Measurements from ENCODE around the gene VWCE. TPM values are rescaled to one million over a fixed set of nuclear protein-coding genes. Genes with fewer than 3 reads are reported as not detected.

VWCE gene
- total RNA-seq, 1 experiment from 2014 or later = 0.51 TPM

- no peaks in the 10 kb centered on the region for H3K9me3 ChIP-seq (ENCODE audit: control insufficient read depth, insufficient read depth, low read depth, low read length)
- in situ Hi-C loops (cut with HindIII; ENCODE audit: low pct_unique_long_range_greater_than_20kb, low sequenced_read_pairs) = no loop called here
Measured at GRCh38 chr11:61305417-61305816, 10.3 kb upstream of the VWCE start.

GRCh38 chr11:61303725-61304124 lies 8.6 kb upstream of the VWCE start:
- ATAC-seq = no peak
- TF ChIP-seq REST (IDR thresholded peaks at IDR 0.05; ENCODE audit: insufficient read depth in 1 of 2, low read depth in 2 of 2, low read length in 1 of 2) (no peak), CTCF (IDR thresholded peaks at IDR 0.05) (no peak), TCF7L2 (IDR thresholded peaks at IDR 0.05; ENCODE audit: low read depth, low read length) (no peak), POLR2AphosphoS5 (IDR thresholded peaks at IDR 0.05; ENCODE audit: low read depth, low read length) (no peak), SIN3A (IDR thresholded peaks at IDR 0.05; ENCODE audit: borderline replicate concordance, insufficient read depth, low read depth, low read length) (no peak)
- Histone ChIP-seq H3K9me3 (ENCODE audit: control insufficient read depth, insufficient read depth, low read depth, low read length) (no peaks in the 10 kb centered on the region), H3K36me3 (ENCODE audit: control insufficient read depth, insufficient read depth, low read length) (peaks cover 30% of the 10 kb centered on the region), H3K4me3 (ENCODE audit: low read depth in 2 of 2, low read length in 2 of 2) (no peak overlapping the region), H3K4me1 (ENCODE audit: control insufficient read depth, insufficient read depth, low read length) (no peaks in the 10 kb centered on the region), H3K27me3 (ENCODE audit: control insufficient read depth, insufficient read depth, low read length) (no peaks in the 10 kb centered on the region), H3K27ac (ENCODE audit: low read length) (no peak overlapping the region)
- in situ Hi-C loops (cut with HindIII; ENCODE audit: low pct_unique_long_range_greater_than_20kb, low sequenced_read_pairs) (no loop called here), intact Hi-C loops (cut with micrococcal nuclease; ENCODE audit: unreplicated experiment) (no loop called here)
- CTCF ChIA-PET = interaction anchor here (0.6 kb wide), 1 partner anchor 75 kb away, joined by 4 read pairs; no protein-coding TSS in a partner anchor
- POLR2A ChIA-PET = no interaction called here
- no peak for DNase-seq (ENCODE audit: low read depth, low spot score)
- BruUV-seq (replicated peaks) = no TSS peak

More at GRCh38 chr11:61305417-61305816, 10.3 kb upstream of the VWCE start:
- intact Hi-C loops (cut with micrococcal nuclease; ENCODE audit: unreplicated experiment) = no loop called here
- H3K4me3 ChIP-seq (ENCODE audit: low read depth in 2 of 2, low read length in 2 of 2) = no peak overlapping the region
- H3K4me1 ChIP-seq (ENCODE audit: control insufficient read depth, insufficient read depth, low read length) = no peaks in the 10 kb centered on the region
- ChIA-PET POLR2A (interaction anchor here (0.6 to 0.7 kb wide), 2 partner anchors 217 to 1733 kb away, joined by 5 read pairs; no protein-coding TSS in a partner anchor), CTCF (interaction anchor here (0.7 kb wide), 1 partner anchor 47 kb away, joined by 7 read pairs; no protein-coding TSS in a partner anchor)
- H3K36me3 ChIP-seq (ENCODE audit: control insufficient read depth, insufficient read depth, low read length) = peaks cover 44% of the 10 kb centered on the region
- no peak for TF ChIP-seq TCF7L2 (IDR thresholded peaks at IDR 0.05; ENCODE audit: low read depth, low read length)
- TF ChIP-seq REST (IDR thresholded peaks at IDR 0.05; ENCODE audit: insufficient read depth in 1 of 2, low read depth in 2 of 2, low read length in 1 of 2) = no peak
- TF ChIP-seq POLR2AphosphoS5 (IDR thresholded peaks at IDR 0.05; ENCODE audit: low read depth, low read length) = no peak
- no peak for TF ChIP-seq SIN3A (IDR thresholded peaks at IDR 0.05; ENCODE audit: borderline replicate concordance, insufficient read depth, low read depth, low read length)
- no peak for TF ChIP-seq CTCF (IDR thresholded peaks at IDR 0.05)
- DNase-seq (ENCODE audit: low read depth, low spot score) = no peak
- ATAC-seq = no peak
- H3K27me3 ChIP-seq (ENCODE audit: control insufficient read depth, insufficient read depth, low read length) = no peaks in the 10 kb centered on the region
- no TSS peak for BruUV-seq (replicated peaks)
- no peak overlapping the region for H3K27ac ChIP-seq (ENCODE audit: low read length)
